Mesodermal cell (in vitro differentiated cells): ENCODE data around the gene BRD3OS.

ENCODE experiments used
- H3K27ac ChIP-seq: 2 replicates; pipeline ENCODE4 v1.7.0; 2013; ENCODE audit warnings: mild to moderate bottlenecking, low read depth, low read length, moderate library complexity; ENCODE audit not compliant: severe bottlenecking
- H3K36me3 ChIP-seq: 2 replicates; pipeline ENCODE4 v1.7.1; 2013; ENCODE audit warnings: mild to moderate bottlenecking, low read length, moderate library complexity; ENCODE audit not compliant: control insufficient read depth, insufficient read depth
- H3K4me1 ChIP-seq: one replicate; pipeline ENCODE4 v1.7.1; 2013; ENCODE audit warnings: mild to moderate bottlenecking, low read length; ENCODE audit not compliant: insufficient read depth, control insufficient read depth, poor library complexity, severe bottlenecking
- H3K4me3 ChIP-seq: 2 replicates; pipeline ENCODE4 v1.7.0; 2013; ENCODE audit warnings: low read length, control low read depth, mild to moderate bottlenecking; ENCODE audit not compliant: insufficient read depth, poor library complexity, severe bottlenecking; ENCODE audit errors: extremely low read depth
- H3K9me3 ChIP-seq: 2 replicates; pipeline ENCODE4 v1.7.1; 2013; ENCODE audit warnings: mild to moderate bottlenecking, low read length, moderate library complexity; ENCODE audit not compliant: control insufficient read depth
- WGBS, 2 experiments: methylation state at CpG; one replicate each; pipeline ENCODE4 v1.1.5; 2013; ENCODE audit warnings: missing lambda C conversion rate in 2 of 2; ENCODE audit not compliant: insufficient coverage in 2 of 2; 5-methylcytosine and 5-hydroxymethylcytosine counted together

BRD3OS gene

DNA sequence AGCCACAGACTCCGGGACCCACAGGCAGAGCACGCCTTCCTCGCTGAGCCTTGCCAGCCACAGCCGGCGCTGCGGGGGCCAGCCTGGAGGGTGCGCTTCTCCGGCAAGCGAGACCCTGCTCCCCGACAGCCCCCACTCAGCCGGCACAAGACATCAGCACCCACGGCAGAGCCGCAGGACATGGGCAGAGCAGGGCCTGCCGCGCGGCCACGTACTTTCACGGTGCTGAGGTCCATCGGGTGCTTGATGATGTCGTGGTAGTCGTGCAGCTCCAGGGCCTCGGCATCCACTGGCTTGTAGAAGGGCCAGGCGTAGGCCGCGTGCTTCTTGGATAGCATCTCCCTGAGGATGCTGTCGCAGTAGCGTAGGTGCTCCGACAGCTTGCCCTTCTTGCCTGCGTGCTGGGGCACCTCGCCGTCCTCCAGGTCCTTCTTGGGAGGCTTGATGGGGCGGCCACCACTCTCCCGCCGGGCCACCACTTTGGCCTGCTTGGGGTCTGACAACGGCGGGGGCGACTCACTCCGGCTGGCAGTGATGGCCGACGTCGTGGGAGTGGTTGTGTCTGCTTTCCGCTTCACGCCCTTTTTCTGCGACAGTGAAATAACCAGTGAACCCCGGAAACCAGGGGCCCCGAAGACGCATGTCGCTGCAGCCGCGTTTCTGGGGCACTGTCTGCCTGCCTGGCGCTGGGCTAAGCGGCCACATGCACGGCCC, 22.7 kb downstream of the BRD3OS start:
- 95 to 96% methylated on average over 52 to 53 of the region's 53 CpGs for WGBS, 2 experiments
- H3K36me3 ChIP-seq = peaks cover 91% of the 10 kb centered on the region
- H3K27ac ChIP-seq = no peak overlapping the region
- H3K9me3 ChIP-seq = no peaks in the 10 kb centered on the region
- H3K4me3 ChIP-seq = no peak overlapping the region
- H3K4me1 ChIP-seq = no peaks in the 10 kb centered on the region

DNA sequence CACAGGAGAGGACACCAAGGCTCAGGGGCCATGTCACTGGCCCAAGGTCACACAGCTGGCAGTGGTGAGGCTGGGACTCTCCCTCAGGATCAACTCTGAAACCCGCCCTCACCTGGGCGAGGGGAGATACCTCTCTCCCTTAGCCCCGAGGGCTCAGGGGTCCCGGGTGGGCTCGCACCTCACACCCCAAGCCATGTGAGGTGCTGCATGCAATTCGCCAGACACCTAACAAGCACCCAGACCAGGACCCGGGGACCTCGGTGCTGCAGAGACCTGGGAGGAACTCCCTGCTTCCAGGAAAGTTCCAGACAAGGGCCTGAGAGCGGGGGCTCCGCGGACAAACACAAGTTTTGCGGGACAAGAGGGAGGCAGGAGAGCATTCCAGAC, 23.3 kb downstream of the BRD3OS start:
- H3K27ac ChIP-seq = no peak overlapping the region
- 95% methylated on average over 11 to 12 of the region's 12 CpGs for WGBS, 2 experiments
- peaks cover 90% of the 10 kb centered on the region for H3K36me3 ChIP-seq
- no peaks in the 10 kb centered on the region for H3K9me3 ChIP-seq
- no peak overlapping the region for H3K4me3 ChIP-seq
- H3K4me1 ChIP-seq = no peaks in the 10 kb centered on the region

DNA sequence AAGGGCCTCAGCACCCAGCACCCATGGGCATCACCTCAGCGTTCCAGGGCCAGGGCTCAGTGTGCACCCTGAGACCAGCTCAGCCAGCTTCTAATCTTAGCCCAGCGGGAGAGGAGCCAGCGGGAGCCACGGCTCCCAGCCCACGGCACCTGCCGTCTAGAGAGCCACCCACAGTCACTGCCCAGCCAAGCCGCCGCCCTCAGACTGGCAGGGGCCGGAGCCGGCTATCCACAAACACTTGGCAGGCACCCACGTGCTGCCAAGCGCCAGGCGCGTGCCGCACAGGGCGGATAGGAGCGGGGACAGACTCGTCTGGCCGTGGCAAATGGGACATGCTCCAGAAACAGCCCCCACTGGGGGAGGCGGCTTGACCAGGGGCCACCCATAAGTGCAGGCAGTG, 24.0 kb downstream of the BRD3OS start:
- H3K36me3 ChIP-seq = peaks cover 86% of the 10 kb centered on the region
- no peaks in the 10 kb centered on the region for H3K4me1 ChIP-seq
- H3K4me3 ChIP-seq = no peak overlapping the region
- WGBS, 2 experiments = 98 to 99% methylated on average over 16 to 20 of the region's 20 CpGs
- no peak overlapping the region for H3K27ac ChIP-seq
- no peaks in the 10 kb centered on the region for H3K9me3 ChIP-seq

DNA sequence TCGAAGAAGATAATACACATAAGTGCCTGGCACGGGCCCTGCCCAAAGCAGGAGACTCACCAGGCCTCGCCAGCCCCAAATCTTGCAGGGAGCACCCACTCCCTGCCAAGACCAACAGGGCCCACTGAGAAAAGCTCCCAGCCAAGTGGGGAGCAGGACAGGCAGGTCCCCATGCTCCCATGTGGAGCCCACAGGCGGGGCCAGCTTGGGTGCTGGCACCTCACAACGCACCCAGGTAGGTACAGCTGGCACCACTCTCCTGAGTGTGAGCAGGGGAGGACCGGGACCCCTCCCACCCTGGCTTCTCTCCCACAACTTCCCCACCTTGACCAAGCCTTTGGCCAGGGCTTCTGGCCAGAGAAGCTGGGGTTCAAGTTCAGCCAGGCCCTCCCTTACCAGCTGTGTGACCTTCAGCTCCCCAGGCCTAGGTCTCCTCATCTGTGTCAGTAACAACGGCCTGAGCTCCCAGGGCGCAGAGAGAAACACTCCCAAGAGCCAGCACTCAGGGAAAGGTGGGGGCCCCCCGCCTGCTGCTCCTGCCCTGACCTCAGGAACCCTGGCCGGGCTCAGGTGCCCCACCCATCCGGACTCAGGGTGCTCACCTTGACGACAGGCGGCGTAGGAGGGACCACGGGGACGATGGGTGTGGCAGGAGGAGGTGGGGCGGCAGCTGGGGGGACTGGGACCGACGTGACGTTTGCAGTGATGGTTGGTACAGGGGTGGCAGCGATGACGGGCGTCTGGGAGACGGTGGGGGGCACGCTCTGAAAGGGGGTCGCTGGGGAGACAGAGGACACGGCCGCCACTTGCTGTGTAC, 24.7 kb downstream of the BRD3OS start:
- H3K4me1 ChIP-seq = no peaks in the 10 kb centered on the region
- H3K4me3 ChIP-seq = no peak overlapping the region
- H3K9me3 ChIP-seq = no peaks in the 10 kb centered on the region
- H3K36me3 ChIP-seq = peaks cover 79% of the 10 kb centered on the region
- 93 to 96% methylated on average over 22 to 25 of the region's 28 CpGs for WGBS, 2 experiments
- no peak overlapping the region for H3K27ac ChIP-seq

DNA sequence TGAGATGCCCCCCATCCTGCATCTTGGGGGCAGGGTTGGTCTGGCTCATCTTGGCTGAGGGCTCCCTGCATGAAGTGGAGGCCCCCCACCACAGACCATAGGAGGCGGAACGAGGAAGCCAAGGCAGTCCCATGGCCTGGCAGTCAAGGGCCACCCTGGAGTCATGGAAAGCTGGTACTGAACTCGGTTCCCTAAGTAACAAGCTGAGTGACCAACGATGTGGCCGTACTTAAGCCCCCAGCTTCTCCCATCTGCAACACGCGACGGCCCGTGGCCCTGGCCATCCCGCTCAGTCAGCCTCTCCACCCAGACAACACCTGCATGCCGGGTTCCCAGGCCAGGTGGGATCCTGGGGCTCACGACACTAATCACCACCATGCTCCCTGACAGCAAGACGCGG, 25.4 kb downstream of the BRD3OS start:
- H3K27ac ChIP-seq = no peak overlapping the region
- H3K4me3 ChIP-seq = no peak overlapping the region
- no peaks in the 10 kb centered on the region for H3K9me3 ChIP-seq
- H3K4me1 ChIP-seq = no peaks in the 10 kb centered on the region
- peaks cover 72% of the 10 kb centered on the region for H3K36me3 ChIP-seq
- 90 to 91% methylated on average over 11 to 12 of the region's 14 CpGs for WGBS, 2 experiments

DNA sequence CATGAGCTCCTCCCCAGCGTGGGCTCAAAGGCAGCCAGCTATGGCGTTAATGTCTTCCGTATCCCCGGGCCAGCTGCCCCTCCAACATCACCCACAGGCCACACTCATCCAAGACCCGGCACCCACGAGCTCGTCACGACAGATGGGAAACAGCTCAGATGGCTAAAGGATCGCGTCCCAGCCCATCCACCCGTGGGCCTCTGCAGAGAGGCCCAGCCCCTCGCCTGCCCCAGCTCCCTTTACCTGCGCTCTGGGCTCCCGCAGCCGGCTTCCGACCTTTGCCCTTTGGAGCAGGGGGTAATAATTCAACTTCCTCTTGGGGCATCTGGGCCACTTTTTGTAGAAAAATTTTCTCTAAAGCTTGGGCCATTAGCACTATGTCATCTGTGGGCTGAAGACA, 26.0 kb downstream of the BRD3OS start:
- peaks cover 67% of the 10 kb centered on the region for H3K36me3 ChIP-seq
- no peaks in the 10 kb centered on the region for H3K9me3 ChIP-seq
- H3K4me3 ChIP-seq = no peak overlapping the region
- H3K27ac ChIP-seq = no peak overlapping the region
- 99% methylated on average over 11 to 14 of the region's 16 CpGs for WGBS, 2 experiments
- no peaks in the 10 kb centered on the region for H3K4me1 ChIP-seq

DNA sequence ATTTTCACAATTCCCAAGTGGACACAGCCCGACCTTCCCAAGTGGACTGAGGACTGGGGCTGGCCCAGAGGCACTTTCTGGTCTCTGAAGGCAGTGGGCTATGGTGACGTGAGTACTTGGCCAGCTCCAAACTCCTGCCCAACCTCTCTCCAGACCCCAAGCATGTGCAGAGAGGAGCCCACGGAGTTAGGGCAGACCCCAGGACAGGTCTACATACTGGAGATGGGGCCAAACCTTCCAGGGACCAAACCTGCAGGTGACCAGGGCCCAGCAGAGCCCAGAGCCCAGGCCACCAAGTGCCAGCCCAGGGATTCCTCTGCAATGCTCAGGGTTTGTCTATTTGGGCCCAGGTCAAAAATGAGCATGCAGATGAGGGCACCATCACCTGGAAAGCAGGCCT, 27.2 kb downstream of the BRD3OS start:
- Histone ChIP-seq H3K36me3 (peaks cover 57% of the 10 kb centered on the region), H3K9me3 (no peaks in the 10 kb centered on the region), H3K4me1 (no peaks in the 10 kb centered on the region), H3K27ac (no peak overlapping the region), H3K4me3 (no peak overlapping the region)
- 94 to 100% methylated on average over 2 to 3 of the region's 3 CpGs for WGBS, 2 experiments

DNA sequence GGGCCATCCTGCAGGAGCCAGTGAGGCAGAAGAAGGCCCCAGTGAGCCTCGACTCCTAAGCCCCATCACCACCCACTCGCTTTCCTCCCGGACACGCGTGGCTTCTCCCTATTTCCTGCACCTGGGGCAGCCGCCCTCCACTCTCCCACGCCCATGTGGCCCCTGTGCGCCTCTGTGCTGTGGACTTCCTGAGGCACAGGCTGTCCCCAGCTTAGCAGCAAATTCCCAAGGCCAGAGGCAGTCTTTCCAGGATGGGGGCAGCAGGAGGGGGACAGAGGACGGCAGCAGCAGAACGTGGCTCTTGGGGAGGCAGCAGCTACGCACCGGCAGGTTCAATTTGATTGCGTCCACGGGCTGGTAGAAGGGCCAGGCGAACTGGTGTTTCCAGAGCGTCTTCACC, 27.7 kb downstream of the BRD3OS start:
- peaks cover 52% of the 10 kb centered on the region for H3K36me3 ChIP-seq
- 97 to 99% methylated on average over 12 to 16 of the region's 16 CpGs for WGBS, 2 experiments

DNA sequence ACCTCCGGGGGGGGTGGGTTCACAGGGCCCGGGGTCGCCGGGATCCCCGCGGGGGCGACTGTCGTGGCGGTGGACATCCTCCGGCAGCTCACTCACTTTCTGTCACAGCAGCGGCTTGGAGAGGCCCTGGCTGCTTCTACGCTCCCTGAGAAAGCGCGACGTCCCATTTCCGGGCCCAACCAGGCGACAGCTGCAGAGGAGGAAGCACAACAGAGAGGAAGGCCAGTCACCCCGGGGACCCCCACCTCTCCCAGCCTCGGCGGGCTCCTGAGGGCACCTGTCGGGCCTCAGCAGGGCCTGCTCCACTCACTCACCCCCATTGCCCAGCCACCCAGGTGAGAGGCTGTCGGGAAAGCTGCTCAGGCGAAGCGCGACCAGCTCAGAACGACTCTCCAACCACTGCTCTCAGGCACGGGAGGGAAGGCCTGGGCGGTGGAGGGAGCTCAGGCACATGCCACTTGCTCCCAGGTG, 28.2 kb downstream of the BRD3OS start:
- WGBS, 2 experiments = 94 to 96% methylated on average over 24 to 27 of the region's 28 CpGs
- no peaks in the 10 kb centered on the region for H3K9me3 ChIP-seq
- no peaks in the 10 kb centered on the region for H3K4me1 ChIP-seq
- peaks cover 47% of the 10 kb centered on the region for H3K36me3 ChIP-seq
- H3K27ac ChIP-seq = no peak overlapping the region
- no peak overlapping the region for H3K4me3 ChIP-seq

More for the DNA sequence above, 27.7 kb downstream of the BRD3OS start:
- Histone ChIP-seq H3K4me3 (no peak overlapping the region), H3K4me1 (no peaks in the 10 kb centered on the region), H3K9me3 (no peaks in the 10 kb centered on the region), H3K27ac (no peak overlapping the region)

DNA sequence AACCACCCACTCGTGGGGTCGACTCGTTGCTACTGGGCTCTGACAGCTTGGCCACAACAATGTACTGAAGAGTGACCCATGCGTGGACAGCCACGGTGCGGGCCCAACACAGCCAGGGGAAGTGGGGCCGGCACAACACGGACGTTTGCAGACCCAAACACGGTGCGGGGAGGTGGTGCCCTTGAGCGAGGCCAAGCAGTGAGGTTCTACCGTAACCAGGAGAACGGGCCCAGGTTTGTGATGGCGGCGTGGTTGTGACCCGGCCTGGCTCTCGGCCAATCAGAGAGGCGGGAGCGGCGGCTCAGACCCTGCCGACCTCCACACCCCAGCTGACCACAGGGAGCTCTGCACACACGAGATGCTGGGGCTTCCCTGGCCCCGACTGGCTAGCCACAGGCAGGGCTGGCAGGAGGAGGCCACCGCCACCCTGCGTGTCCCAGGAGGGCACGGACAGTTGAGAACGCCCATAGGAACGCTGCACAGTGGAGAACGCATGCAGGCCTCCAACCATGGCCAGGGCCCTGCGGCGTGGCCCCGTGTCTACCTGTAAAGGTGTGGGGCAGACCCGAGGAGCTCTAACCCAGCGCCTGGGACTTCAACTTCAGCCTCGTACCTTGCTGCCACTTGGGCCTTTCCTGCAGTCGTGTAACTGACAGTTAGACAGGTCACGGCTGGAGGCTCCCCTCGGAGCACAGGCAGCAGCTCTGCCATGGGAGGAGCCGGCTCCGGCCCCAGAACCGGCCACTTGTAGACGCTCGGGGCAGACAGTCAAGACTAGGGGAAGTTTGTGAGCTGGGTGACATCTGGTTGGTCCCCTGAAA, 28.9 kb downstream of the BRD3OS start:
- whole genome bisulfite sequencing, 2 experiments = 96% methylated on average over 34 to 39 of the region's 44 CpGs
- Histone ChIP-seq H3K4me3 (no peak overlapping the region), H3K36me3 (peaks cover 45% of the 10 kb centered on the region), H3K9me3 (no peaks in the 10 kb centered on the region), H3K27ac (no peak overlapping the region), H3K4me1 (peaks cover 1% of the 10 kb centered on the region)
